Stimulated activated CD8-positive, alpha-beta memory T cell treated with anti-CD3 and anti-CD28 coated beads, Interleukin-4, amount 100 ng/mL, for 4 hours (primary cell): ENCODE results near the gene GPC5.
"Not testable (repeated sequence)": the region's sequence is repeated elsewhere in the genome, so short reads cannot be mapped to it uniquely, and the experiment has no call there.

Experiments
- DNase-seq, 2 donors: peaks; one replicate each; pipeline ENCODE4 v3.0.0-alpha.2; 2020; ENCODE audit warnings: low read depth in 2 of 2, low spot score in 1 of 2

Gene GPC5

DNA sequence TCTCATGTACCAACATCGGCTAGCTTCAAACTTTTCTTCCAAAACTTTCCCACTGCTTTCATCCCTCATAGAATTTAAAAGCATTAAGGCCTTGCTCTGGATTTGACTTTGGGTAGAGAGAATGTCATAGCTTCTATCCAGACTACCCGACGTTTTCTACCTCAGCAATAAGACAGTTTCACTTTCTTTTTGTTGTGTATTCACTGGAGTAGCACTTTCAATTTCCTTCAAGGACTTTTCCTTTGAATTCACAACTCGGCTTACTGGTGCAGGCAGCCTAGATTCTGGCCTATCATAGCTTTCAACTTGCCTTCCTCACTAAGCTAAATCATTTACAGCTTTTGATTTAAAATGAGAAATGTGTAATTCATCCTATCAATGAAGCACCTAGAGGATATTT, 1407.8 kb downstream of the GPC5 start:
- DNase-seq: no peak

DNA sequence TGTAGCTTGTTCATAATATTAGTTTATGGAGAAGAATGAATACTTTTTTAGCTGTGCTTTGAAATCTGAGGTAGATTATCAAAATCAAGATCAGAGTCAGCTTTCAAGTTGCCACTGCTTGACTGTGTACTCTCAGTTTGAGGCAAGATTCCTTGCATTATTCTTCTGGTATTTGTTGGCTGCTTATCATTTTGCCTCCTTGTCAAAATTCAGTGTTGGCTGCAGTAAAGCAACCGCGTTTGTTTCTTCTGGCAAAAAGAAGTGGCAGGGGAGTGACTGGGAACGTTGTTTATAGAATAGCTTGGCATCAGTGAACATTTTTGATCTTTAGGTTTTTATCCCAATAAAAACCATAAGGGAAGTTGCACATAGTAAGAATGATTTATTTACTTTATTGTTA, 1408.9 kb downstream of the GPC5 start:
- DNase-seq: no peak

DNA sequence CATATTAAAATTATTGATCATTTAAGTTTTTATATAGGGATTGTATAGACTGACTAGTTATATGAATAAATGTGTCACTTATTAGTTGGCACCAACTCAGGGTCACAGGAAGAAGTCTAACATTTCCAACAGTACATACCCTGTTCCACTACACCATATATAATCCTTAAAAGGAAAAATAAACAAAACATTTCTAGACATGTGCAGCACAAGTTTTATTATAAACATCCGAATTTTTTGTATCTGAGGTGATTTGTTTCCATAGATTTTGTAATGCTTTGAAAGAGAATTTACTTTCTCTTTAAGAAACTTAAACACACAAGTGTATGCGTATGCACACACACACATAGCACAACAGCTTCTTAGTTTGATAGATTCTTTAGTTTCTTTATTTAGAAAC, 1409.5 kb downstream of the GPC5 start:
- no peak for DNase-seq

DNA sequence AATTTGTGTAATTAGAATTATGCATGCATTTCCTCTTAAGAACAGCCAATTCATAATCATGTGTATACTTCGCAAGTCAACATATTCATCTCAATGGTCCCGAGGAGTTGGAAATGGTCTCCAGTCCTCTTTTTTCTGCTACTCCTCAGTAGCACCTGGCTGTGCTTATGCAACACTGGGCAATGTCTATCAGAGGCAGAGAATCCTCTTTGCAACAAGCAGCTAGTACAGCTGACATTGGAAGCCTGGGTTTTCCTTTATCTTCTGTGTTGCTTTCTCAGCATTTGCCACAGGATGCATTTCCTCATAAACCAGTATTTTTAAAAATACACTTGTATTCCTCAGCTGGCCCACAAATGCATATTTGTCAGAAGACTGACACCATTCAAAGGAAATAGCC, 1422.9 kb downstream of the GPC5 start:
- no peak for DNase-seq

DNA sequence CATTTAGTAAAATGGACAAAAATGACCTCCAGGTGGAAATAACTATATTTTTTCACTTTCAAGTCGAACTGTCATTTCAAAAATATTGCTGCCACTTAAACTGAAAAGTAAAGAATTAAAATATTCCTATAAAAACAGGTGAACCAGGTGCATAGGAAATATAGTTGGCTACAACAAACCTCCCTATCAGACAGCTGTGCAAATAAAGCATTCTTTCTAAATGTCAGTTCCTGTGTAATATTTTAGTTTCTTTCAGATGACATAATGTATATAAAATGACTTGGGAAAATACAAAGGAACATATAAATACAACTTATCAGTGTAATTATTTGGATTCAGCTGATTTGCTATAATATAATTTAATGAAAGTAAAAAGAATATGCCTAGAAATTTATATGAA, 1424.6 kb downstream of the GPC5 start:
- DNase-seq: no peak

DNA sequence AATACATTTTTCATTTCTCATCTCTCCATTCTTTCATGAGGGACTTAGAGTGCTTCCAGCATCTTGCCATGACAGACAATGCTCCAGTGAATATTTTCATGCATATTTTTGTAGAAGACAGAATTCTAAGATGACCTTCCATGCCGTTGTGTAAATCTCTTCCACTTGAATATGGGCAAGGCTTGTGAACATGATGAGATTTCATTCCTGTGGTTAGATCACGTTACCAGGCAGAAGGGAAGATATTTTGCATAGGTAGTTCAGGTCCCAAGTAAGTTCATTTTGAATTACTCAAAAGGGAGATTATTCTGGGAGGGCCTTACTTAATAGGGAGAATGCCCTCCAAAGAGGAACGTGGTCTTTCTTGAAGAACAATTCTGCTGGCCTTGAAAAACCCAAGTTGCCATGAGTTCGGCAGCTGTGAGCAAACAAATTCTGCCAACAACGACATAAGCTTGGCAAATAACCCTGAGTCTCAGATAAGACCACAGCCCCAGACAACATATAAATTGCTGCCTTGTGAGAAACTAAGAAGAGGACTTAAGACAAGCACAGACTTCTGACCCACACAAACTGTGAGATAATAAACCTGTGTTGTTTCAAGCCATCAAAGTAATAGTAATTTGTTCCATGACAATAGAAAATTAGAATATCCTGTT, 1427.6 kb downstream of the GPC5 start:
- DNase-seq: no peak

DNA sequence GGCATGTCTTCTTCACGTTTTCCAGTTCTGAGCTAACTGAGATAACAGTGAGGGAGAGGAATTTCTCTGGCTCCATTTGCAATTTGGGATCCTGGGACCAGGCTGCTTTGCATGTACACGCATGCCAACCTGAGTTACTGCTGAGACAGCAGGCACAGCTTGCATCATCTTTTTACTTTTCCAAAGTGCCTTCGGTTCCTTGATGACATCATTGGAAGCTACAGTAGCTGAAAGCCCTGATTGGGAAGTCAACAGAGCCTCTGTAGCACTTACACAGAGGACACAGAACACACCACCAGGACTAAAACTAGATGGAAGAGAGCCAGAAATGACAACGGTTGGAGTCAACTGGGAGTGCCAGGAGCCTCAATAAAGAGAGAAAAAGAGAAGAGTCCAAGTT, 1429.1 kb downstream of the GPC5 start:
- DNase-seq: no peak

DNA sequence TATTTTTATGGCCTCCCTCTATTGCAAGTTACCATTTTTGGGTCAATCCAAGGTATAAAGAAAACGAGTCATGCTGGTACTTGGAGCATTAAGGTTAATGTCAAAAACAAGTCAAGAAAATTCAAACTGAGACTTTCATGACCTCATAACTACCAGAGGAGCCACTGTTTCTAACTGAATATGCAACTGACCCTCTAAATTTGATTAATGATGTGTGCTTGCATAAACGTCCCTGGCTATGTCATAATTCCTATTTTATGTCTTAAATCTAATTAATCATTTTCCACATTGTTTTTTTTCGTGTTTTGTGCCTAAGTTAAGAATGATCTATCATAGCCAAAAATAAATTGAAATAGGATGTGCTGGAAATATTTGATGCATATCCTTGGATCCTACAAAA, 1431.5 kb downstream of the GPC5 start:
- no peak for DNase-seq

DNA sequence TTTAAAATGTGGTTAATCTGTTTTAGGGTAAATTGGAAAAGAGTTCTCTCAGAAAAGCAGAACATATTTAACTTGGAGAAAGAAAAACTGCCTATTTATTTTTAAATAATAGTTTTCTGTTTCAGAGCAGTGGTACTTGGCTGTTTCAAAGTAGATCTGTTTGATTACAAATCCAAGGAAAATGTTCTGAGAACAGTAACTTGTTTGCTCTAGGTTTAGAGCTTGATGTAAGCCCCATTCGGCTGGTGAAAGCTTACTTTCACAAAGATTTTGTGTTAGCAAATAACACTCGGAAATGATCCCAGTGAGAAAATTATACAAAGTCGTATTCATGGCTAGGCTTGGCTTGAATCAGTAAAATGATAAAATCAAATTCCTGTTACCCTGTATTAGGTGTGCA, 1432.4 kb downstream of the GPC5 start:
- no peak for DNase-seq

DNA sequence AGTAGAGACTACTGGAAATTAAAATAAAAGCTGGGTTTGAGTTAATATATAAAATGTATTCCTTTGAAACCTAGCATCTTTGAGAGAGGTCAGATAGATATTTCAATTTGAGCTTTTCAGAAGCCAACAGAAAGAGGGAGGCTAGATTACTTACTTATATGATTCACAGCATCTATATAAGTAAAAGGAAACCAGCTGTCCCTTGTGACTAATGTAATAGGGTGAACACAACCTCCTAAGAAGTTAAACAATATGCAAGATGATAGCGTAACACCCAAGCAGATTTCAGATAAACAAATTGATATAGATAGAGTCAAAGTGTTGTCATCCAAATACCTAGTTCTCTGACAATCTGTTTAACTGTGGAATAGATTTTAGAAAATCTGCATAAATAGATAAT, 1434.7 kb downstream of the GPC5 start:
- no peak for DNase-seq

DNA sequence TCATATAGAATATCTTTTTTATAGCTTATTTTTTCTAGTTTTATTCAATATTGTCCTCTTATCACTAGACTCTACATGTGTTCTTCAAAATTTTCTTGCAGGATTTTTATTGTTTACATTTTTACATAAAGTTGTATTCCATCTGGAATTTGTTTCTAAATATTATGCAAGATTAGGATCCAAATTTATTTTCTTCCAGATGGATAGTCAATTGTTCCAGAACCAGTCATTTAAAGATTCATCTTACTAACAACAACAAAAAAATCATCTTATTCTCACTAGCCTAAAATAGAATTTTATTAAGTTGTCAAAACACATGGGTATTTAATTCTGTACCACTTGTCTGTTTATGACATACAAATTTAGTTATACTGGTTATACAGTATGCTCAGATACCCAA, 1437.8 kb downstream of the GPC5 start:
- no peak for DNase-seq

DNA sequence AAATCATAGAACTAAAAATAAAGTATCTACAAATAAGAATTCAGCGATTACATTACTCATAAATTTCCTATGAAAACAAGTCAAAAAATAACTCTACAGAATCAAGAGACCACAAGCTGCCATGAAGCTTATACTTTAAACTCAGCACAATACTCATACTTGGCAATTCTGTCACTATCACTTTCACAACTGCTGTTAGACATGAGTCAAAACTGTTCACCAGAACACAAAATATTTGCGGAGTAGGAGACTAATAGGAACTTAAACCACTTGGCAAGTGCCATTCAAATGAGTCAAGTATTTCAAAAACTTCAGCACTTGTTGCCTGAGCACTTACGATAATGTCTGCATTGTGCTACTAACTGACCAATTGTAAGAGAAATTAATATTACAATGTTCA, 1440.4 kb downstream of the GPC5 start:
- no peak for DNase-seq

DNA sequence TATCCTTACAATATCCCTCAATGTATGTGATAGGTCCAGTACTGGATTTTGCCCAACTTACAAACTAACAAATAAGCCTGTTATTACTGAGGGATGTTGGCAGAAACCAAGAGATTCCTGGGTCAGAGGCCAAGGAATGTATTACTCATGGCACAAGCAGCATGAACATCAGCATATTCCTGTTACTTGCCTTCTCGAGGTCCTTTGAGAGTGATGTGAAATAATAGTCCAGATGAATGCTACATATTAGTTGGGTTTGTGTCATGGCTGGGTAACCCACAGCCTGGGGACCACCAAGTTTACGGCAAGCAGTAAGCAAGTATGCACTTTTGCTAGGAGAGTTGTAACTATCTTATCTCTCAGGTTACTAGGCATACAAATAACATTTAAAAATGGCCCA, 1443.7 kb downstream of the GPC5 start:
- no peak for DNase-seq

DNA sequence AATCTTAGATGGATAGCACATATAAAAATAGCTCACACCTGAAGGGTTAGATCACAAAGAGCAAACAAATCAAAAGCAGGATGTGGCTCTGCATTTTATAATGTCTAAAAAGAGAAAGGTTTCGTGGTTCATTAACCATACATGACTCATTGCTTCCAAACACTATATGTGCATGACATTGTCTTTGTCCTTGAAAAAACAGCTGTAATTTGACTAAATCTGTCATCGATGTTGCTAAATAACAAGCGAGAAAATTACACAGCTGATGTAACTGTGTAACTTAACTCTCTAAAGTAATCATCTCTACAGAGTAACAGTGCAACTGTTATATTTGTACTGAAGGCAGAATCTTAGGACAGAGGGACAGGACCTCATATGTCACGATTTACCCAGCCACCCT, 1445.1 kb downstream of the GPC5 start:
- no peak for DNase-seq

DNA sequence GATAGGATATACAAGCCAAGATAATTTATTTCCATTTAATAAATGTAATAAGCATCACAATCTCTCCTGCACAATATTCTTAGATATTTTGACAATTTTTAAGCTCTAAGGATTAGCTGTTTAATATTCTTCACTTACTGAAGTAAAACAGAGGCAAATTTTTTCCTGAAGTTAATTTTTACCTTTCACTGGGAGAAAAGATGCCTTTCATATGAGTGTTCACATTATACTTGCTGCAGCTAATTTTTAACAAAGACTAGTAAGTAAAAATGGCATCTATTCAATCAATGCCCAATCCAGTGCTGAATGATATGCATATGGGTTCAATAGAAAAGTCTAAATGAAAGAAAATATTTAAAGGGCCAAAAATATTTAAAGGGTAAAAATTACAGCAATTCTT, 1451.0 kb downstream of the GPC5 start:
- no peak for DNase-seq

DNA sequence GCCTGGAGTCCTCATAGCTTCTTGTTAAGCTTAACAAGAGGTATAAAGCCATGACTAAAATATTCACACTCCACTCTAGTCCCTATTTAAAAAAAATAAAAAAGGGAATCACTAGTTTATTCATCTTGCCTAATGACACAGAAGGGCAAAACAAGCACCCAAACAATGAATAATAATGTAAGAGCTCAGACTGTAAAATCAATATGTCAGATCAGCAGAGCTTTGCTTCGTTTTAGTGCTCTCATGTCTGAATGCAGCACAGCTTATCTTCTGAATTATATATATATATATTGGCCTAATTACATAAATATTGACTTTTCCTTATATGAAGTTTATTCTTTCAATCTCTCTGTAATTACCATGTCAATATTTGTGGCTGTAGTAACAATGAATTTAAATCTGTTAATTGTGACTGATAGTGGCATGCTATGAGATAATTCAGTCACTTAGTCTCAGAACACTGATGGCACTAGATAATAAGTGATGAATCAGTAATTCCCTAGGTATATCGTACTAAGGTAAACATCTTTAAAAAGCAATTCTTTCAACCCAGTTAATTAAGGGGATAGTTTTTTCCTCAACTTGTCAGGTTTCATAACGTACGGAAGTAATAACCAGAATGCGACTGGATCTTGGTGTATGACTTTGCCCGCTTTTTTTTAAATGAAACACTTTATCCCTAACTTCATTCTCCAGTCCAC, 1466.3 kb downstream of the GPC5 start:
- no peak for DNase-seq

DNA sequence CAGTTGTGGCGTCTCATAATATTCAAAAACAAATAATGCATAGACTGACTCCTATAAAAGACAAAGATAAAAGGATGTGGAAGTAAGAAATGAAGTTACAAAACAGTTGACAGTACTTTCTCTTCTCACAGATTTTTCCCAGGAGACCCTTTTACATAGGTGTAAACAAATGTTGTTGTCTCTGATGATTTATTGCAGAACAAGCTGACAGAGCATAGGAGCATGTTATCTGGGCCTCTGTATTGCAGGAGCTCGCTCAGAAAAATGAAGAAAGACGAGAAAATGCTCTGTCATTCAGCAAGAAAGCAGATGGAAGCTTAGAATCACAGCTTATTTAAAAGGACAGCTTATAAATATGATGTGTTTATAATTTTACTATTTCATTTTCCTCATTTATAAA, 1474.6 kb downstream of the GPC5 start:
- no peak for DNase-seq

DNA sequence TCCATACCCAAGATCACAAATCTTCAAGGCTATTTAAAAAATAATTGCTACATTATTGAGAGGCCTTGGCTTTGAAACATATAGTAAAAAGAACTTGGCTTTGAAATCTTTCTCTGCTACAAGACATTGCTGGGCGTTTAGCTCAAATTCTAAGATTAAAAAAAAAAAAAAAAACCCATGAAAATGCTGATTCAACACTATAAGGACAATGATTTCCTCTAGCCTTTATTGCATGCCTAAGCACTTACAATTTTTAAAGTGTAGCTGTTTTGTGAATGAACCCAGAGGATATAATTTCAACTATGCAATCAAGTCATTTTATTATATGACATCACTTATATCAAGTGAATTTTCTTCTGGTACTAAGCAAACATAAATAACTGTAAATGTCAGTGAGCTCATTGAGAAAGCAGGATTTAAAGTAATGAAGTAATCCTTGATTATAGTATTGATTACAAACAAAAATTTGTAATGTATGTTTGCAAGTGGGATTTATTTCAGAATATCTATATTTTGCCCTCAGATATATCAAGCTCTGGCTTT, 1488.2 kb downstream of the GPC5 start:
- DNase-seq: no peak

DNA sequence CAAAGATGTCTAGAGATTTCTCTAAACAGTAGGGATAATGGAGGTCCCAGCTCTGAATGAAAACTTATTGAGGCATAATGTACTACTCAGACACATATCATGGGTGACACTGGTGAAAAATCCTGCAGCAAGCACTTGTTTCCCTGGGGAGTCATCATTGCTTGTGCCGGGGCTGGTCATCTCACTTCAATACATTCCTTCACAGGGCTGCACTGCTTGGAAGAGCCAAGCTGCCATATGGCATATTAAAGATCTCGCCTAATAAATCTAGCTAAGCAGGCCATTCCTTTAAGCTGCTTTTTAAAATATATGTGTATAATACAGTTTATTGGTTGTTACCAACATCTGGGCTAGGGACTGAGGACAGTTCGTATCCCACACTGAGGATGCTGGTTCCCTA, 1496.0 kb downstream of the GPC5 start:
- DNase-seq: no peak

DNA sequence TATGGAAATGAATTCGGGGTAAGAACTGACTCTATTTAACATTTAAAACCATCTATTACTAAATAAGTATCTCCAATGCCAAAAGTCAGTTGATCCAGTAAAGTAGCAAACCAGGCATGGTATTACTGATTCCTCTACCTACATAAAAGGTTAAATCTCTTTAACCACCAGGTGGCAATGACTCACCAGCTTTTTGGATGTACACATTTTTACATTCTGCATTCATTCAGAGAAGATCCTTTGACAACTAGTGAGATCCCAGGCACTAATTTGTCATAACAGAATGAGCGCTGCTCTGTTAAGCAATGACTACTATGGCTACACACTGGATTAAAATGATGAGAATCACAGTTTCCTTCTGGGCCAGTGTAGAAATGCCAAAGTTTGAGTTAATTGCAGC, 1498.4 kb downstream of the GPC5 start:
- no peak for DNase-seq

DNA sequence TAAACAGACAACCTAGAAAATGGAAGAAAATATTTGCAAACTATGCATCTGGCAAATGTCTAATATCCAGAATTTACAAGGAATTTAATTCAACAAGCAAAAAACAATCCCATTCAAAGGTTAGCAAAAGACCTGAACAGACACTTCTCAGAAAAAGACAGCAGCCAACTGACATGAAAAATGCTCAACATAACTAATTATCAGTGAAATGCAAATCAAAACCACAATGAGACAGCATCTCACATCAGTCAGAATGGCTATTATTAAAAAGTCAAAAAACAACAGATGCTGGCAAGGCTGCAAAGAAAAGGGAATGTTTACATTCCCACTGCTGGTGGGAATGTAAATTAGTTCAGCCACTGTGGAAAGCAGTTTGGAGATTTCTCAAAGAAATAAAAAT, 1500.5 kb downstream of the GPC5 start:
- not testable (repeated sequence) for DNase-seq

DNA sequence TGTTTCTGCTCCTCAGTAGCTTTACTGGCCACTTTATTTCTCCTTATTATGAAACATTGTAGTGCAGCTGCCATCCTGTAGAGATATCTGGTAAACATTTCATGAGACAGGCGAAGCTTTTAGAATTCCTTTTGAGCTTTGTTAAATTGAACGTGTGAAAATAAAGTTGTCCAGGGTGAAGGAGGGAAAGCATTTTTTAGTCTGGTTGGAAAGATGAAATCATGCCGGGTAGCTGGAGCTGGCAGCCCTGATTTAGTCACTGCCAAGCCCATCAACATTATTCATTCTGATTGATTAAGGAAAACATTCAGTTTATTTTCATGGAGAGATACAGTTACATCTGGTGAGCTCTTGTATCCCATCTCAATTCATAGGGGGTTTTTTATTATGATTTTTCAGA, 1502.0 kb downstream of the GPC5 start:
- no peak for DNase-seq

DNA sequence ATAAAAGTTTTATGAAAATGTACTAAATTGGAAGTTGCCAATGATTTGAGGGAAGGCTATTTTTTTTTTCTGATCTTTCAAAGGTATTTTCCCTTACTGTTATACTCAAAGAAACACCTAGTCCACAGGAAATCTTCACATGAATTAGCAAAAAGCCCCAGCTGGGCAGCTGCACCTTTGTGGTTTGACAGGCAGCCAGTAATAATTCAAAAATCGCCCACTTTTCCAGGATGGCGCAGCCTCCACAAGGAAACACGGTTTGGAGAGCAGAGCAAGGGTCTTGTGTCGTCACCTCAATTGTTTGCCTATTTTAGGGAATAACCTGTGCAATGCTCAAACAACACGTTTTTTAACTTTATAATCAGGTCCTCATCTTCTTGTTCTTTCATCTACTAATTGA, 1503.3 kb downstream of the GPC5 start:
- DNase-seq: no peak
